ENCODE data around the gene DPH6.
"Not testable (repeated sequence)": the region's sequence is repeated elsewhere in the genome, so short reads cannot be mapped to it uniquely, and the experiment has no call there.

DPH6 gene

DNA sequence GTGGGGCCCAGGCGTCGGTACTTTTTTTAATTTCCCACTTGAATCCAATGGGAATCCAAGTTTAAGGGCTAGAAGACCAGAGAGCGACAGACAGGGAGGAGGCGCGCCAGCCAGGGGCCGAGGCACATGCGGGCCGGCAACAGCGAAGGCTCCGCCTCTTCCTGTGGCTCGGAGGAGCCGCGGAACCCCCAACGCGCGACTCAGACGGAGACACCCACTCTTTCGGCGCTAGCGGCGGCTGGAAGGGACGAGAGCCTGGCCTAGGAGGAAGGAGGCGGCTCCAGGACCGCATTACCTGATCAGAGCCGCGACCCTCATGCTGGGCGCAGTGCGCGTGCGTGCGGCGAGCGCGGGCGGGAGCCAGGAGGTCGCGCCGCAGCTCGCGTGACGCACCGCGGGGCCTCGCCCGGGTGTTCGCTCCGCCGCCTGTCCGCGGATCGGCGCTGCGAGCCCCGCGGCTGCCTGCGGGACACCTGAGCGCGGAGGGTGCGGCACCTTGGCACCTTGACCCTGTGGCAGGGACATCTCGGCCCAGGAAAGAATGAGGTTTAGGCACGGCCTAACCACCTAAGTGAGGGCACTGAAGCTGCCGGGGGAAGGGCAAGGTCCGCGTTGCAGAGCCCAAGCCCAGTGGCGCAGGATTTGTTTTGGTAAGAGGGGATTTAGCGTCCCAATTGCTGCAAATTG is at the start of gene DPH6:
Gene DPH6 (minus strand): TSS at position 342 of the 687 bp plus-strand sequence. CDS start 24 bp downstream, at position 318.
- in situ Hi-C loops (cut with HindIII; ENCODE audit: low sequenced_read_pairs), result no loop called here

DNA sequence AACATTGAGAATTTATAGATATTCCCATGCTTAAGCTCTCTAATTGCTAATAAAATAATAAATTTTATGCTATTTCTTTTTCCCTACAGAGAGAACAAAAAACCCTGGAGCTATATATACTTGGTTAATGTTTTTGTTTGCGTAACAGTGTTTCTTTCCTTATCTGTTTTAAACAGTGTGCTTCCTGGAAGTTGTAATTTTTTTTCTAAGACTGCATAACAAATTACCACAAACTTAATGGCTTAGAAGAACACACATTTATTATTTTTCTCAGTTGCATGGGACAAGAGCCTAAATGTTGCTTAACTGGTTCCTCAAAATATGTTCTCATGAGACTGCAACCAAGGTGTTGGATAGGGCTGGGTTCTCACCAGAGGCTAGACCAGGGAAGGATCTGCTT is 49.7 kb upstream of the DPH6 start:
- in situ Hi-C loops (cut with HindIII; ENCODE audit: low sequenced_read_pairs), result no loop called here

DNA sequence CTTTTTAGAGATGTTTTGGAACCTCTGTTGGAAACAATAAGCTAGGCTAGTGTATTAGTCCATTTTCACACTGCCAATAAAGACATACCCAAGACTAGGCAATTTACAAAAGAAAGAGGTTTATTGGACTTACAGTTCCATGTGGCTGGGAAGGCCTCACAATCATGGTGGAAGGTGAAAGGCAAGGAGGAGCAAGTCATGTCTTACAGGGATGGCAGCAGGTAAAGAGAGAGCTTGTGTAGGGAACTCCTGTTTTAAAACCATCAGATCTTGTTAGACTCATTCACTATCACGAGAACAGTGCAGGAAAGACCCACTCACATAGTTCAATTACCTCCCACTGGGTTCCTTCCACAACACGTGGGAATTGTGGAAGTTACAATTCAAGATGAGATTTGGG is 46.0 kb upstream of the DPH6 start:
- in situ Hi-C loops (cut with HindIII; ENCODE audit: low sequenced_read_pairs), result not testable (repeated sequence)

DNA sequence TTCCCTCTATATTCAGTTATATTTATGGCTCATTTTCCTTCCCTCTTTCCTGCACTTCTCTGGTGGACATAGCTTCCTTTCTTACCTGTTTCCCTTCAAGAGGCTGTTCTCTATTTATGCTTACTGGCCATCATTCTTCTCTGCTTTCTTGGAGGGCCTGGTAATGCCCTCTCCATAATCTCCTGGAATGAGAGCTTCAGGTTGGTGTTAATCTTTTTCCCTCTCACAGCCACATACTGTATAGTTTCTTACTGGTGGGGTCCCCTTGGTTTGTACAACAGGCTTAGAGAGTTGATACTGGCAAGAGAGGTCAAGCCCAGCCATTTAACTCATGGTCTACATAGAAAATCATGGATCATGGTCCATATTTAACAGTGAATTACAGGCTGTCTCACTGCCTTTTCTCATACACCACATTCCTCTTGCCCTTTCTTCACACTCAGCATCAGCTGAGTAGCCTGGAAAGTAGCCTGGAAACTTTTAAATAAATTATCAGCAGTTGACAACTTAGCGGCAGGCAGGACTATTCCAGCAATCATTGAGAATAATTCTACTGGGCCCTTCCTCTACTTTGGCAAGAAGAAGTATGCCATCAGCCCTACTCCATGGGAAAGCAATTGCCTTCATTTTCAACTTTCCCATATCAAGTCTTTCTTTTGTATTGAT is 38.0 kb upstream of the DPH6 start:
- in situ Hi-C loops (cut with HindIII; ENCODE audit: low sequenced_read_pairs), result no loop called here

DNA sequence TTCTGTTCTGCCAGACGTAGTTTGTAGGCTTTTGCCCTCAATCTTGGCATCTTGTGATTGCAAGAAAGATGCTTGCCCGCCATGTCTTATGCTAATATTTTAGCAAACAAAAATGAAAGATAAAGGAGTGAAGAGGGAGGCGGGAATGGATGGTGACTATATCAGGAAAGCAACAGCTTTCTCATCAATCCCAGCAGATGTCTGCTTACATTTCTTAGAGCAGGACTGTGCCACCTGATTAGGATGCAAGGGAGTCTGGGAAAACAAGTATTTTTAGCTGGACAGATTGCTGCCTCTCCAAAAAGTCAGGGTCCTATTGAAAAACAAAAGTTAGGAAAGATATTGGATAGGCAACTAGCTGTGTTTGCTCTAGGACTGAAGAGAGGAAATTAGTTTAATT is 34.6 kb upstream of the DPH6 start:
- in situ Hi-C loops (cut with HindIII; ENCODE audit: low sequenced_read_pairs), result no loop called here

- in situ Hi-C loops (cut with HindIII; ENCODE audit: low sequenced_read_pairs), result no loop called here
Measured at GRCh38 chr15:35567392-35567791, 21.4 kb upstream of the DPH6 start.

GRCh38 chr15:35566991-35567390 is 21.0 kb upstream of the DPH6 start:
- in situ Hi-C loops (cut with HindIII; ENCODE audit: low sequenced_read_pairs), result no loop called here

GRCh38 chr15:35565901-35566300 is 19.9 kb upstream of the DPH6 start:
- in situ Hi-C loops (cut with HindIII; ENCODE audit: low sequenced_read_pairs), result no loop called here

DNA sequence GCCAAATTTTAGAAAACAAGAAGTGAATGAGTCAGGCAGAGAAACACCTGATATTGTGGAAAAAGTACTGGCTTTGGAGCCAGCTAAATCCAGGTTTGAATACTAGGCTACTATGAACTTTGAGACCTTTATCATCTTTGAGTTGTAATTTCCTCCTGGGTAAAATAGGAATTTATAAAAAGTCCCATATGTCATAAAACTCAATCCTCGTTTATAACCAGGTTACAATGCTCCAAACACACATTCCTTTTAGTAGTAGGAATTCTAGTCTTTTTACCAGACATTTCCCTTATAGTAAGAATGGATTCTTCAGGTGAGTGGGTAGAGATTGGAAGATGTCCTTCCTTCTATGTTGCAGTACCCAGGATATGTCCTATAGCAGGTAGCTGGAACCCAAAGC is 16.7 kb upstream of the DPH6 start:
- in situ Hi-C loops (cut with HindIII; ENCODE audit: low sequenced_read_pairs), result no loop called here

- in situ Hi-C loops (cut with HindIII; ENCODE audit: low sequenced_read_pairs), result no loop called here
Measured at GRCh38 chr15:35561308-35561707, 15.3 kb upstream of the DPH6 start.

DNA sequence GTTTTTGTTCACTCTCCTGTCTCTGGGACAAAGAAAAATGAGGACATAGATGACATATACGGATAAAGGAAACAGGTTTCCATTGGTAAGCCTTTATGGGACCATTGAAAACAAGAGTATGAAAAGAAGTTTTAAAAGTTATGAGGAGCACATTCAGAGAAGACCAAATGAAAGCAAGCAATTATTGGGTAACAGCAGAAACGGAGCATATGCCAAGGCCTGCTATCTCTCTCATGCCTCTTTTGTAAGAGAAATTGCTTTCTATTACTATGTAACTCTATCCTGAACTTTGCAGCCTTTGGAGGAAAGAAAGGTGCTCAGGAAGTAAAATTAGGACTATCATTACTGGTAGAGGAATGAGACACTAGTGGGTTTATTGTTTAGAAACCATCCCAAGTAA is 14.9 kb upstream of the DPH6 start:
- in situ Hi-C loops (cut with HindIII; ENCODE audit: low sequenced_read_pairs), result no loop called here

GRCh38 chr15:35560258-35560657 is 14.3 kb upstream of the DPH6 start:
- in situ Hi-C loops (cut with HindIII; ENCODE audit: low sequenced_read_pairs), result no loop called here

DNA sequence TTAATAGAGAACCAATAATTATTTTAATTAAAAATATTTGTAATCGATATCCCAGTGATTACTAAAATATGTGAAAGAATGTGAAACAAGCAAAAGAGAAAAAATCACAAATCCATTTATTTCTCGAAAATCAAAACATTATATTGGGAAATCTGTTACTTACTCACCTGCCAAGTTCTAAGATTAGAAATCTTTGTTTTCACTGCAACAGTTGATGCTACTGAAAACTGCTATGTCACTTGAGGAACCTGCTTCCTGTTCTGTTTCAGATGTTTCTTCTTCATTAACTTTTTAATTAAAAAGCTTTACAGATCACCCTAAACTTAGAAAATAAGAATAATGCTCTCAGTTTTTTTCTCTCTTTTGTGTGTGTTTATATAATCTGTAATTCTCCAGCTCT is 13.7 kb upstream of the DPH6 start:
- in situ Hi-C loops (cut with HindIII; ENCODE audit: low sequenced_read_pairs), result no loop called here

DNA sequence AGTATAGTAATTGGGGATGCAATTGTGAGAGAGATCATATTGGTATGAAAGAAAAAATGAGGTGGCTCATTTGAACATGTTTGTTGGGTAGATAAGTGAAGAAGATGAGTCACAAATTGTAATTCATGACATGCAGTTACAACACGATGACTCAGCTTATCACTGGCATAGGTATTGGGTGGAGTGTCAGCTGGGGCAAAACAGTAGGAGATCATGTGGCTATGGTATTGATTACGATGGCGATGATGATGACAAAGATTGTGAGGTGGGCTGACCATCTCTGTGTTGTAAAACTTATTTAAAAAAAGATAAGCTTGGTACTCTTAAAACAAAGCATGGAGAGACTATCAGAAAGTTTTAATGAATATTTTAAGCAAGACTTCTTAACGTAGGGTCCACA is 11.6 kb upstream of the DPH6 start:
- in situ Hi-C loops (cut with HindIII; ENCODE audit: low sequenced_read_pairs), result no loop called here

- in situ Hi-C loops (cut with HindIII; ENCODE audit: low sequenced_read_pairs), result no loop called here
Measured at GRCh38 chr15:35557012-35557411, 11.0 kb upstream of the DPH6 start.

DNA sequence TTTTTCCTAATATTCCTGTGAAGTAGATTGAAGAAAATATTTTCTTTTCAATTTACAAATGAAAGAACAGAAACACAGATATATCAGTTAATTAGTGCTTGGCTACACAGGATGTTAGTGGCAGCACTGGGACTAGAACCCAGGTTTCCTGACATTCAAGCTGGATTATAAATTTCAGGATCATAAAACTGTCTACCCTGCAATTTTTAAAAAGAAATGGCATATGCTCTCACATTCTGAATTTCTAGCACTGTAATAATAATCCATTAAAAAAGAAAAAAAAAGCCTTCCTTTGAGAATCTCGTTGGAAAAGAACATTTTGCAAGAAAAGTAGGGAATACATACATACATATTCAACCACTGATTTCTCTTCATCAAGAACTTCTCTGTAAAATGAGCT is 9.3 kb upstream of the DPH6 start:
- in situ Hi-C loops (cut with HindIII; ENCODE audit: low sequenced_read_pairs), result no loop called here

GRCh38 chr15:35550957-35551356 is 5.0 kb upstream of the DPH6 start:
- in situ Hi-C loops (cut with HindIII; ENCODE audit: low sequenced_read_pairs), result no loop called here

DNA sequence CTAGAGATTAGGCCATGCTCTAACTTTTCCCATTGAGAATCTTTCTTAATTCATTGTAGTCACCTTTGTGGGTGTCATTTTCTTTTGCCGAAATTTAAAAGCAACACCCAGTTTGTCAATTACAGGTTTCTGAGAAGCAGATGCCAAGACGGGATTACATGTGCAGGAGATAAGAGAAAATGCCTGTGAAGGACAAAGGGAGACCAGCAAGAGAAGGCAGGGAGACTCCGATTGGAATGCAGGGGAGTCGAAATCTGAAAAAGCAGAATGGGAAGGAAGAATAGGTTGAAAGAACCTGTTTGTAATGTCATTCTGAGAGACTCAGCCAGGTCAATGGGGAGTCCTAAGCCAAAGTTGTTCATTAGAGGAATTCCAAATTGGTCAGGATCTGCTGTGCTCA is 3.6 kb upstream of the DPH6 start:
- in situ Hi-C loops (cut with HindIII; ENCODE audit: low sequenced_read_pairs), result no loop called here

- in situ Hi-C loops (cut with HindIII; ENCODE audit: low sequenced_read_pairs), result no loop called here
Measured at GRCh38 chr15:35548435-35548834, 2.5 kb upstream of the DPH6 start.

DNA sequence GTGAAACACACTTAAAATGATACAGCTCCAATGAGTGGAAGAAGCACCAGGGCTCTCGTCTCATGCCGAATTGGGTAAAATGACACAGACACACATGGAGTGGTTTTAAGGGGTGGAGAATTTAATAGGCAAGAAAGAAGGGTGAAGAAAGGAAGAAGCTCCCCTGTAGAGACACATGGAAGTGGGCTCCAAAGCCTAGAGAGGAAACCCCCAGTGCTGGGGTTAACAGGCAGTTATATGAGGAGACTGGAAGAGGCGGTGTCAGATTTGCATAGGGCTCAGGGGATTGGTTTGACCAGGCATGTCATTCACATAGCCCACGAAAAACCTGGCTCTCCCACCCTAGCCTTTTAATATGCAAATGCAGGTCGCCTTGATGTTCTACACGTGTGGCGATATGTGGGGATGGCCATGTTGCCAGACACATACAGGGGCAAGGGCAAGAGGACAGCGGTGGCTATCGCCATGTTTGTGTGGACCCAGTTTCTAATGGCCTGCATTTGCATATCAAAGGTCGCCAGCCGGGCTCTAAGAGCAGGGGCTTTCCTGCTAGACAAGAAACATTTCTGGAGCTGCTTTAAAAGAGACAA is 1.9 kb upstream of the DPH6 start:
- in situ Hi-C loops (cut with HindIII; ENCODE audit: low sequenced_read_pairs), result no loop called here

DNA sequence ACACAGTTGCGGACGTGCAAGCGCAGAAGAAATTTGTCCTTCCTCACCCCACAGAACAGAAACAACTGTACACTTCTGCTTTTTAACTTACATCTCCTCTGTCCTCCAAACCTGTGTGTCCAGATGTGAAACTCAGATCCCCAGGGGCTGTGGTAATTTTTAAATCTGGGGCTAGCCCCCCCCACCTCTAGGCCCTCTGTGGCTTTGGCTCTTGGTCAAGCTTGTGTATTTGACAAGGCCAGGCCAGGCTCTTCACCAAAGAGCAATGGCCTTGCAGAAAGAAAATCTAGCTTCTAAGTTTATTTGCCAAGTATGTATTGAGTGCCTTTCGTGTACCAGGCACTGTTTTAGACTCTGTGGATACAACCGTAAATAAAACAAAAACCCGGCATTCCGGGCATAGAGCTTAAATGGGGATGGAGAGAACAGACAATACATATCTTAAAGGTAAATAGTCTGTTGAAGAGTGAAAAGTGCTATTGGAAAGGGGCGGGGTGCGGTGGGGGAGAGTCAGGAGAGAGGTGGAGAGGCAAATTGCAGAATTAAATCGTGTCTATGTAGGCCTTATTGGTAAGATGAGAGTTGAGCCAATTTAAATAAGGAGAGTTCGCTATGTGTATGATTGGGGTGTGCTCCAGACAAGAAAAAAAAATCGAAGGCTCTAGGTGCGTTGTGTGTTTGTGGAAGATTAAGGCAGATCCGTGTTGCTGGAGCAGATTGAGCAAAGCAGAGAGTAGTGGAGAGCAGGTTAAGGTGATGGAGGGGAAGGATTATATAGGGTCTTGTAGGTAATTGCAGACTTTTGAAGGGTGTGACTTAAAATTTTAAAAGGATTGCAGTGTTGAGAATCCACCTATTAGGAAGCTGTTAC is 781 bp upstream of the DPH6 start:
- in situ Hi-C loops (cut with HindIII; ENCODE audit: low sequenced_read_pairs), result no loop called here

Measured in endothelial cell of hepatic sinusoid (primary cell).